Activated T-cell treated with anti-CD3 and anti-CD28 coated beads for 24 hours (primary cell): ENCODE measurements around the gene PEAR1.

Experiments used
- DNase-seq: peaks from one replicate; pipeline ENCODE4 v3.0.0-alpha.2; 2020; ENCODE audit warnings: low read depth

The PEAR1 gene

DNA sequence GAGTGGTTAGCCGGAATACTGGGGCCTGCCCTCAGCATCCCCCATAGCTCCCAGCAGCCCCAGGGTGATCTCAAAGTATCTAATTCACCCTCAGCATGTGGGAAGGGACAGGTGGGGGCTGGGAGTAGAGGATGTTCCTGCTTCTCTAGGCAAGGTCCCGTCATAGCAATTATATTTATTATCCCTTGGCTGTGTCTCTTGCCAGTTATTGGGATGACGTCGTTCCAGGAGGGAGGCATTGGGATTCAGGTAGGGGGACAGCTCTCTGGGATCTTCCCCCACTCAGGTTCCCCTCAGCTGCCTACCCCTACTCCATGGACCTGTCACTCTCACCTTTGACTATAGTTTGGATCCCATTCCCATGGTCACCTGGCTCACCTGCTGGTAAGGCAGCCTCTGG lies 11.9 kb upstream of the PEAR1 start:
- DNase-seq, result no peak

DNA sequence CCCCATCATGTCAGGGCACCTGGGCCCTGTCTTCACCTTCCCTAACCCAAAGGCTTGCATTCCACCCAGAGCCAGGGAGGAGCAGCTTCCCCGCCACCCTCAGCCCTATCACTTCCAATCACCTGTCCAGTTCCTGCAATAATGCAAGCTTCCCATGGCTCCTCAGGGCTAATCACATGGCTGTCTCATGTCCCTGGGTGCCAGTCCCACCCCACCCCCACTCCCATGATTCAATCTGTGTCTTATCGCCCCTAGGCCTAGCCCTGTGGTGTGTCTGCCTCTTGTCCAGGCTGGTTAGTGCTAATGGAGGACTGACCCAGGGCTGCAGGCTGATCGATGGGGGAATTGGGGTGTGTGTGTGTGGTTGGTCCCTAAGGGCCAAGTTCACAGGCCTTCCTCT lies 11.0 kb upstream of the PEAR1 start:
- DNase-seq, result no peak

DNA sequence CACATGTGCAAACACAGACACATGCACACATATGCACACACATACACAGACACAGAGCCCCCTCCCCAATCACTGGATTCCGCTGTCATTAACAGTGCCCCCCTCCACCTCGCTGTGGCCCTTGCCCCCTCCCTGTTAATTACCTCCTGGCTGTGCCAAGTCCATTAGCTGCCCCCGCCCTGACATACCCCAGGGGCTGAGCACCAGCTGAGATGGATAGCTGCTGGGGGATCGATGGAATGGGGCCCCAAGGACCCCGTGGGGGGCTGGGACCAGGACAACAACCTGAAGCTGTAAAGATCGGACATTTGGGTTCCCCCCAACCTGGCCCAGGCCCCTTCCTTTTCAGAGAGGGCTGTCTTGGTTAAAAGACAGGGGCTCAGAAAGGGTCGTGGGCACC lies 9.6 kb upstream of the PEAR1 start:
- no peak for DNase-seq

DNA sequence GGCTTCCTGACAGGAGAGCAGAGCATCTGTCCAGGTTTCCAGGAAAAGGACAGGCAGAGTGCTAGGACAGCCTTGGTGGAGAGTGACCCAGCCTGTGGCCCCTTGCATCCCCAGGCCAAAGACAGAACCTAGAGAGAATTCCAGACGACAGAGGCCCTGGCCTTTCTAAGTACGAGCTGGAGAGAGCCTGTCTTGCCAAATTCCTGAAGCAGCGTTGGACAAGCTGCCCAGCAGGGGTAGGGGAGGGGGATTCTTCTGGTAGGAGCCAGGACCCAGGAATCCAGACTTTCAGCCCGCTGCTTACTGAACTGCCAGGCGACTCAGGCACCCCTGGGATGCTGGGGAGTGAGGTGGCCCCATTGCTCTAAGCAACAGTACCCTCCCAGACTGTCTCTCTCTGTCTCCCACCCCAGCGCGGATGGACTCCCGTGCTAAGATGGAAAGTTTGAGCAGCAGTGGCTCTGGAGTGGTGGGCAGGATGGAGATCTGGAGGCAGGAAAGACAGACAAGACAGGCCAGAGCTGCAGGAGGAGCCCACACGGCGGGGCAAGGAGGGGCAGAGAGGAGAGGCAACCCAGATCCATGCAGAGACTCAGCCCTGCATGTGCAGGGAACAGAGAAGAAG lies 8.8 kb upstream of the PEAR1 start:
- no peak for DNase-seq

DNA sequence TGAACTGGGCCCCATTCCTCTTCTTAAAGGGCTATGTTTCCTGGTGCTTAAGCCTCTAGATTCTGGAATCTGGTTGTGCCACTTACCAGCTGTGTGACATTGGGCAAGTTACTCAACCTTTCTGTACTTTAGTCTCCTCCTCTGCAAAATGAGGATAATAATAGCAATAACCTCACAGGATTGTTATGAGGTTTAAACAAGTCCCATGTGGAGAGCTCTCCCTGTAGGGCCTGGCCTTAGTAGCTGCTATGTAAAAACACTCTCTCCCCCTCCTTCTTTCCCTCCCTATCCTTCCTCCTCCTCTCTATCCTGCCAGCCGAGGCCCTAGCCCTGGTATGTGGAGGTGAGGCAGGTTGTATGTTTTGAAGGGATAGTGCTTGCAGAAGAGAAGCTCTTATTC lies 8.2 kb upstream of the PEAR1 start:
- DNase-seq, result no peak

DNA sequence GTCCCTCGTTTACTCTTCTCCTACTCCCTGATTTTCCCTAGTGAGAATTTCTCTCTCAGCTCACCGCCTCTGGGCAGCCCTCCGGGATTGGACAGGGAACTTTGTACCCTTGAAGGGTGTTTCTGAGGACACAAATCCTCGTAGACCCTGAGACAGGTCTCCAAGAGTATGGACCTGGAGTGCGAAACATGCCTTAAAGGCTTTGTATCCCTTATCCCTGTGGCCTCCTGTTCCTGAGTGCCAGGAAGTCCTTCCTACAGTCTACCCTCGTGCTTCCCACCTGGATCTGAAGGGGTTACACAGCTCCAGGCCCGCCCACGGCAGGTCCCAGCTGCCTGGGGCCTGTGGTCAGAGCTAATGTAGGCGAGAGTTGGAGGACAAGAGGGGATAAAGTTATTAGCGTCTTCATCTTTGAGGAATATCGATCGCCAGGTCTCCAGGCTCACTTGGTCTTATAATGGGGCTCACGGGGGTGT lies 7.6 kb upstream of the PEAR1 start:
- DNase-seq, result no peak

DNA sequence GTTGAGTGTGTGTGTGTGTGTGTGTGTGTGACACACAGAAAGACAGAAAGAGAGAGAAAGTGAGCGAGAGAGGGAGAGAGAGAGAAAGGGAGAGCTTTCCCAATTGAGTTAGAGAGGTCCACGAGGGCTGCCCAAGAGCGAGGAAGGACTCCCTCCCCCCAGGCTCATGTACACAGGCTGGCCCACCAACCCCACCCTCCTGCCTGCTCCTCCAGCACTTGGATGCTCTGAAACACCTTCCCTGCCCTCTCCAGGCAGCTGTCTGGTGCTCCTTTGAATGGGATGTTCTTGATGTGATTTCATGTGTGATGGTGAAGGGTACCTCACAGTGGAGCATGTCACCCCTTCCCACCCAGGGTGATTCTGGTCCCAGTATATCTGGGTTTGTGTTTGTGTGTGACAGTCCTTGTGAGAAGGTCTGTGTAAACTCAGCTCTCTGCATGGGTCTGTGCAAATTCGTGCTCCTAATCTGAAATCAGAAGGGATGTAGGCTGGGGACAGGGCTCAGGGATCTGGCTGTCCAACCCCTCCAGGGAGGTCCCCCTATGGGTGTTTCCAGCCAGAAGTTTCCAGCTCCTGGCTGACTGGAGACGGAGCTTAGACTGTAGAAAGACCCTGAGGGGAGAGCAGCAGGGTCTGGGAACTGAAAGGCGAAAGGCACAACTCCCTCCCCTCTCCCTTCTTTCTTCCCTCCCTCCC lies 6.8 kb upstream of the PEAR1 start:
- DNase-seq, result no peak

DNA sequence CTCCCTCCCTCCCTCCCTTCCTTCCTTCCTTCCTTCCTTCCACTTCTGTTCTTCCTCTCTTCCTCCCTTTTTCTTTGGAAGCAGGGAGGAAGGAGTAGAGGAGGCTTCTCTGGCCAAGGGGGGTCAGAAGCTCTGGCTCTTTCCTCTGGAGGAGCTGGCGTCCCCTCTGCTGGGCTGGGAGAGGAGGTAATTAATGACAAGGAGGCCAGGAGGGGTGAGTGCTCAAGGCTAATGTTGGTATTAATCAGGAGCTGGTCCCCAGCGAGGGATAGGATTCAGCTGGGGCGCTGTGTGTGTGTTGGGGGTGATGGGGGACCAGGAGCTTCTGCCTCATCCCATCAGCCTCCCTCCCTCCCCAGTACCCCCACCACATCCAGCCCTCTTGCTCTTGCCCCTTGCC lies 6.2 kb upstream of the PEAR1 start:
- no peak for DNase-seq

DNA sequence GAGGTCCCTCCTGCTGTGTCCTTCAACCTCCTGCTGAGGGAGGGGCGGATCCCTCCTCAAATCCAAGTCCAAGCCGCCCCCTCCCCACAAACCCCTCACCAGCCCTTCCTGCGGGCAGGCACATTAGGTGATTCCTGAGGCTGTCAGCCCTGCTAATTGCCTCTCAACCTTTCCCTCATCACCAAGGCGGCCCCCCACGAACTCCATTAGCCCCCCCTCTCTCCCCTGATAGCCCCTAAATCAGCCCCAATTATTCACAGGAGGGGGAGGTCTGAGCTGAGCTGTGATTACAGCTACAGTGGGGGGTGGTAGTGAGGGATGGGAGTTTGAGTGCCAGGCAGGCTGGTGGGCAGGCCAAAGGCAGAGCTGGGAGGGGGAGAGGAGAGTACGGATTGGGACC lies 5.8 kb upstream of the PEAR1 start:
- DNase-seq, result no peak

DNA sequence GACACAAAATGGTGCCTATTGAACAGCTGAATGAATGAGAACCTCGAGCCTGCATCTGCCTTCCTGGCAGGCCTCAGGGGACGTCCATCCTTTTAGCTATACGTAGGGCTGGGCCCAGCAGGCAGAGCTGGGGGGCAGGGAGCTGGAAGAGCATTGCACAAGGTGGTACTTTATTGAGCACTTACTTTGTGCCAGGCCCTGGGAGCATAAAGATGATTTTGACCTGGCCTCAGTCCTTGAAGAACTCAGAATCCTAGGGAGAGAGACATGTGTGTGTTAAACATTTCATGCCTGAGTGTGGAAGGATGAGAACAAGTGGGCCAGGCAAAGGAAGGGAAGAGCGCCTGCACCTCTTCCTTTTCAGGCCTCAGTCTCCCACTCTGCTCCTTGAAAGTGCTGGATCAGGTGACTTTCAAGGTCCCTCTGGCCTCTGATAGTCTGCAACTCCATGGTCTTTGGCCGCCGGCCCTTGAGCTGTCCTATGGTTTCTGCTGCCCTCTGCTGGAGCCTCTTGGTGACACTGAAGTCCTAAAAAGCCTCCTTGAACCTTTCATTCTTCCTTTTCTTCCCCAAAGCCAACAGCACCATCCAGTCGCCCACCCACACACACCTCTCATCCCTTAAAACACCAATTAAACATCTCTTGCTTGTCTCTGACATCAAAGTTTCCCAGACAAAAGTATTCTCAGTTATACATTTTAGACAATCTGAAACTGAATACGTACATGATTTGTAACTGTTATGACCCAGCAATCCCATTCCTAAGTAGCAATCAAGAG lies 3.5 kb upstream of the PEAR1 start:
- peak; percentile 36 for DNase-seq

DNA sequence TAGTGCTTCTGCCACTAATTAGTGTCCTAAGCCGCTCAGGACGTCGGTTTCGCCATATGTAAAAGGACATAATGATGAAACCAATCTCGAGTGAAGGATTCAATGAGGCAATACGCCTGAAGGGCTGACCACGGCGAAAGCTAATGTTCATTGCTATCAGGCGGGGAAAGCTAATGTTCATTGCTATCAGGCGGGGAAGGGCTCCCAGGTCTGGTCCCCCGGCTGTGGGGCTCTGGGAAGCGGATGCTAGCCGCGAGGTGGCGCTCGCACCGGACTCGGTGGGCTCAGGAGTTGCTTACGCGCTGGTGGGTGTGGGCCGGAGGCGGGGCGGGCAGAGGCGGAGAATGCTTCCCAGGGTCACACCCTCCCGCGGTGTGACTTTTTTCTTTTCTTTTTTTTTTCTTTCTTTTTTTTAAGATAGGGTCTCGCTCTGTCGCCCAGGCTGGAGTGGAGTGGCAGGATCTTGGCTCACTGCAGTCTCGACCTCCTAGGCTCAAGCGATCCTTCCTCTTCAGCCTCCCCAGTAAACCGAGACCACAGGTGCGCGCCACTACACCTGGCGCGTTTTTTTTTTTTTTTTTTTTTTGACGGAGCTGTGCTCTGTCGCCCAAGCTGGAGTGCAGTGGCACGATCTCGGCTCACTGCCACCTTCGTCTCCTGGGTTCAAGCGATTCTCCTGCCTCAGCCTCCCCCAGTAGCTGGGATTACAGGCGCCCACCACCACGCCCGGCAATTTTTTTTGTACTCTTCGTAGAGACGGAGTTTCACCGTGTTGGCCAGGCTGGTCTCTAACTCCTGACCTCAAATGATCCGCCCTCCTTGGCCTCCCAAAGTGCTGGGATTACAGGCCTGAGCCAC lies 1.1 kb upstream of the PEAR1 start:
- DNase-seq, result peak; percentile 78

DNA sequence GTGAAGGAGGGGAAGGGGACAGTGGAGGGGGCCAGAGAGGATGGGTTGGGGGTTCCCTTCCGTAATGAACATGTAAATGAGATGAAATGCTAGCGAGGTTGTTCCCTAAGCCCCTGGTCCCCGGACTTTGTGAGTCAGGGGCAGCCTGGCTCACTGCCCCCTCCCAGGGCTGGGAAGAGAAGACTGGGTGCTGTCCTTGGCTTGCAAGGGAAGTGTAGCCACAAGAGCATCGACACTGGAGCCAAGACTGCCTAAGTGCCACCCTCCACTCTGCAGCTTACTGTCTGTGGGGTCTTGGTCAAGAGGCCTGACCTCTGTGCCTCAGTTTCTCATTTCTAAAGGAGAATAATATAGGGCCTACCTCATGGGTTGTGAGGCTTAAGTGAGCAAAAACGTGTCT lies 483 bp downstream of the PEAR1 start:
- DNase-seq, result no peak

DNA sequence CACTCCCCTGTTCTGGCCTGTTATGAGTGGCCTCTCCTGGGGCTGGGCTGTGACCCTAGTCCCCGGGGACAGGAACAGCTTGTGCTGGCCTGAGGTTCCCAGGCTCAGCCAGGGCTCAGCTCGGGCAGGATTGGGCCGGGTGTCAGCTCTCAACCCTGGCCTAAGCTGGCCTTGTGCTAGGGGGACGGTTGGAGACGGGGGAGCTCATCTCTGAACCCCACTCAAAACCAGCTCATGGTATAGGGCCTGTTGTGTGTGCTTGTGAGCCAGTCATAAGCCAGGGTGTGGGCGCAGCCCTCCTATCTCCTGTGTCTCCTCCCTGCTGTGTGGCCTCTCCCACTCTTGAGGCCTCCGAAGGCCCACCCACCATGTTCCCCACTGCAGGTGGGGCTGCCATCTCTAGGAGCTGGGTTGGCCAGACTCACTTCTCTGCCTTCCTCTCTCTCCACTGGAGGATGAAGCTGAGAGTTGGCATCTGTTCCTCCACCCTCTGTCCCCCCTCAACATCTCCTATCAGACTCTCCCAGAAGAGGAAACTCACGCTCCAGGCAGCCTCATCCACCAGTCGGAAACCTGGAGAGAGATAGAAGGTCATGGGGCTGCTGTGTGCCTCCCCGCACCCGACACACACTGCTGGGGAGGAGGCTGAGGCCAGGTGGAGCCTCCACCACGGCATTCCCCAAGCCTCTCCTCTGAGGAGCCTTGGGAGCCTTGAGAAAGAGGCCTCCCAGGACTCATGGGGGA lies 1.4 kb downstream of the PEAR1 start:
- no peak for DNase-seq

DNA sequence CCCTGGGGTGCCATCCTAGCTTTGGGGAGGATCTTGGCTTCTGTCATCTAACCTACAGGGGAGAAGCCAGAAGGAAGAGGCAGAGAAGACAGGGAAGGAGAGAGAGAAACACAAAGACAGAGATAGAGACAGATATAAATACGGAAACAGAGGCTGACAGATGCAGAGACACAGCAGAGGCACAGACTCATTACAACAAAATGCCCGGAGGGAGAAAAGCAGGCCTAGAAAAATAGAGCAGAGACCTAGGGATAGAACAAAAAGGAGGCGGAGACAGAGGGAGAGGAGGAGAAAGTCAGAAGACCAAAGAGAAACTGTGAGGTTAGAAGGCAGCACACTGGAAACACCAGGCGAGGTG lies 1.9 kb downstream of the PEAR1 start:
- no peak for DNase-seq

DNA sequence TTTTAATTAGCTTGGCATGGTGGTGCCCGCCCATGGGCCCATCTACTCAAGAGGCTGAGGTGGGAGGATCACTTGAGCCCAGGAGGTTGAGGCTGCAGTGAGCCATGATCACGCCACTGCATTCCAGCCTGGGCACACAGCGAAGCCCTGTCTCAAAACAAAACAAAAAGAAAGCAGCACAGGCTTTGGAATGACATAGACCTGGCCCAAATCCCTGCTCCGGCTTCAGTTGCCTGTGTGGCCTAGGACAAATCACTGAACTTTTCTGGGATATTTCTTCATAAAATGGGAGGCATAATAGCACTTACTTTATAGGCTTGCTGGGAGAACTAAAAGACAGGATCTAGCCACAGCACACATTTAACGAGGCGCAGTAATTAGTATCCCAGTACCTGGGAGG lies 2.4 kb downstream of the PEAR1 start:
- no peak for DNase-seq

DNA sequence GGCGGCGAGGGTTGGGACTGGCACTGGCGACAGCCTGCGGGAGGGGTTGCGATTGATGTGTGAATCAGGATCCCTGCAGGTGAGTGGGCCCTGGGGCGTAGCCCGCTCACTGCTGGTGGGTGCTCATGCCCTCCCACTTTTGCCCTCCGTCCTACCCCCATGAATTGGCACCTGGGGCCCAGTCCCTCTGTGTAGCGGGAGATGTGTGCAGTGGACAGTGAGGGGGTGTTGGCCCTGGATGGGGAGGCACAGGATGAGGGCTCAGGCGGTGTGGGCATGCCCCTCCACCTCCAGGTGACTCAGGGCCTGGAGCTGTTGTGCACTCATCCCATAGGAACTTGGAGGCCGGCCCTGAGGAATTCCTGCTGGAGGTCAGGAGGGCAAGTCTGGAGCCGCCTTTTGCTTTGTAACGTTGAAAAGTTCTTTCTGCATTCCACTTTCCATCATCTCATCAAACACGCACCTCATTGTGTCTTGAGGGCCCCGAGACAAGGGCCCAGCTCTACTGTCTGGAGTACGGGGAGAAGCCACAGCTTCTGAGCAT lies 3.0 kb downstream of the PEAR1 start:
- no peak for DNase-seq

DNA sequence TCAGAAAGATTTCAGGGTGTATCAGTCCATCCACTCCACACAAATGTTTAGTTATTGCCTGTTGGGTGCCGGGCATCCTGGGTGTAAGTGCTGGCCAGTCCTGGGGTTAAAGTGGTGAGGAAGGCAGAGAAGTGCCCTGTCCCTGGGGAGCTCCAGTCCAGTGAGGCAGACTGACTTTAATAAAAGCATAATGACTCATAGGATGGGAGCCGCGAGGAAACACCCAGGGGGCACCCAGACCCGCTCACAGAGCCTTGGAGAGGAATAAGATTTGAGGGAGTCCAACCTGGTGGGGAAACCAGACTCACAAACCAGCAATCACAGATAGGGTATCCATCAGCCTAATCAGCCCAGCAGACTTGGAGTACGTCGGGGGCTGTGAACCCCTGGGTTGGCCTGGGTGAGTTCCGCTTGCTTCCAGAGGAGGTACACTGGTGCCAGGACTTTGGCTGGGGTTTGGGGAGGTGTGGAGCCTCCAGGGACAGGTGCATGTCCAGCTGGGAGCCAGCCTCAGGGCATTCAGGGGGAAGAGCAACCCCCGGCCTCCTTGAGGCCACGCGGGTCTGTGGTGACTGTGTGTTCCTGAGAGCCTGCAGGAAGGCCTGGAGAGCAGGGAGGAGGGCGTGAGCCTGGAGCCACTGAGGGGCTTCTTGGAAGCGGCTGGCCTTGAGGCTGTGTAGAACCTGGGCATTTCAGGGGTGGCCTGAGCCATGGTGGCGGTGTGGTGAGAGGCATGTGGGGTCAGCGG lies 3.7 kb downstream of the PEAR1 start:
- no peak for DNase-seq

DNA sequence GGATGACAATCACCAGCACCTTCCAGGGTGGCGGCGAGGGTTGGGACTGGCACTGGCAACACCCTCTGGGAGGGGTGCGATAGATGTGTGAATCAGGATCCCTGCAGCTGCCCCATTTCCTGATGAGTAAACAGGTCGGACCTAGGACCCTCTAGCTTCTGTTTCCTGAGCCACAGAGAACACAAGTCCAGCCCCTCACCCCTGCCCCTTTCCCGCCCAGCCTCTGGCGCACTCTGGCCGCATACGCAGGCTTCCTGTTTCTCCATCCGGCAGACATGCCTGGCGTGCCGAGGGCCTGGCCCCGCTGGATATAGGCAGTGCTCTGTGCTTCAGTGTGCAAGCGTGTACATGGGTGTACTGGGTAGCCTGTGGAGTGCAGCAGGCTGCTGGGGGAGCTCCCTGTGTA lies 4.6 kb downstream of the PEAR1 start:
- no peak for DNase-seq

DNA sequence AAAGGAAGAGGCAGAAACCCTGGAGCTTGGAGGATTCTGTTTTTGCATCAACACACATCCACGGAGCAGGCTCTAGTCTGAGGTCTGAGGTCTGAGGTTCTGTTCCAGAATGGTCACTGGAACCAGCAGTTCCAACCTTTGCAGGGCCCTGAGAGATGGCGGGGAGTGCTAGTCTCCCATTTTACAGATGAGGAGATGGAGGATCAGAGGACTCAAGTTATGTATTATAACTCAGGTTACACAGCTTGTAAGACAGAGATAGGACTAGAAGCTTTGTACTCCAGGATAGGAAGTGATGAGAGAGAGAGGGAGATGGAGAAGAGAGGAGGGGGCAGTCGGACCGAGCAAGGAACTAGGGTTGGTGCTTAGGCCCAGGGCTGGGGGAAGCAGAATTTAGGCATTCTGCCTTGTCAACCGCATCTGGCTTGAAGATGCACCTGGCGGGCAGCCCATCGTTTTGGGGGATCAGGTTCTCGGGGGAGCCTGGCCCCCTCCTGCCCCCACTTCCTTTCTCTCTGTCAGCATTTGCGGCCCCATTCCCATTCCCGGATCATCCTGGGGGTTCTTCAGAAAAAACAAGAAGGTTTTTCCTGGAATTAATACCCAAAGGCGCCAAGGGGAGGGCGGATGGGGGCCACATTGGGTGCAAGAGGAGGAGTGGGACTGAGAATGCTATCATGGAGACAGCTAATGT lies 5.6 kb downstream of the PEAR1 start:
- no peak for DNase-seq
